ENCODE measurements around the gene SGCB. TPM values are rescaled to one million over a fixed set of nuclear protein-coding genes. Genes with fewer than 3 reads are reported as not detected.

SGCB gene
- total RNA-seq, 1 donor from 2014 or later: 8.0 TPM

DNA sequence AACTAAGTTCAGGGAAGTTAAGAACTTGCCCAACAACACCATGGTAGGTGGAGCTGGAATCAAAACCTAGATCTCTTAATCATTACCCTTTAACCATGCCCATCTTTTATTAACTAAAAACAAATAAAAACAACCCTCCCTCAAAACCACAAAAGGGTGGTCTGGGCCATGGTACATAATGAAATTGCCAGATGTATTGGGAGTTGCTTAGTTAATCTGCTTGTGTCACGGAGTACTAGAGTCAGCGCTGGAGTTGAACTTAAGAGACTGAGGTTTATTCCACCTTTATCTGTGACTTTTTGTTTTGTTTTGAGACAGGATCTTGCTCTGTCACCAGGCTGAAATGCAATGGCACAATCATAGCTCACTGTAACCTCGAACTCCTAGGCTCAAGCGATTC lies 31.2 kb downstream of the SGCB start:
- TF ChIP-seq, protein P1, sequence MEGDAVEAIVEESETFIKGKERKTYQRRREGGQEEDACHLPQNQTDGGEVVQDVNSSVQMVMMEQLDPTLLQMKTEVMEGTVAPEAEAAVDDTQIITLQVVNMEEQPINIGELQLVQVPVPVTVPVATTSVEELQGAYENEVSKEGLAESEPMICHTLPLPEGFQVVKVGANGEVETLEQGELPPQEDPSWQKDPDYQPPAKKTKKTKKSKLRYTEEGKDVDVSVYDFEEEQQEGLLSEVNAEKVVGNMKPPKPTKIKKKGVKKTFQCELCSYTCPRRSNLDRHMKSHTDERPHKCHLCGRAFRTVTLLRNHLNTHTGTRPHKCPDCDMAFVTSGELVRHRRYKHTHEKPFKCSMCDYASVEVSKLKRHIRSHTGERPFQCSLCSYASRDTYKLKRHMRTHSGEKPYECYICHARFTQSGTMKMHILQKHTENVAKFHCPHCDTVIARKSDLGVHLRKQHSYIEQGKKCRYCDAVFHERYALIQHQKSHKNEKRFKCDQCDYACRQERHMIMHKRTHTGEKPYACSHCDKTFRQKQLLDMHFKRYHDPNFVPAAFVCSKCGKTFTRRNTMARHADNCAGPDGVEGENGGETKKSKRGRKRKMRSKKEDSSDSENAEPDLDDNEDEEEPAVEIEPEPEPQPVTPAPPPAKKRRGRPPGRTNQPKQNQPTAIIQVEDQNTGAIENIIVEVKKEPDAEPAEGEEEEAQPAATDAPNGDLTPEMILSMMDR (conservative IDR thresholded peaks at IDR 0.05; ENCODE audit: low read depth, low read length): no peak
- no peak overlapping the region for H3K4me3 ChIP-seq (ENCODE audit: low read depth, low read length)
- no peak for DNase-seq (ENCODE audit: low read depth)

DNA sequence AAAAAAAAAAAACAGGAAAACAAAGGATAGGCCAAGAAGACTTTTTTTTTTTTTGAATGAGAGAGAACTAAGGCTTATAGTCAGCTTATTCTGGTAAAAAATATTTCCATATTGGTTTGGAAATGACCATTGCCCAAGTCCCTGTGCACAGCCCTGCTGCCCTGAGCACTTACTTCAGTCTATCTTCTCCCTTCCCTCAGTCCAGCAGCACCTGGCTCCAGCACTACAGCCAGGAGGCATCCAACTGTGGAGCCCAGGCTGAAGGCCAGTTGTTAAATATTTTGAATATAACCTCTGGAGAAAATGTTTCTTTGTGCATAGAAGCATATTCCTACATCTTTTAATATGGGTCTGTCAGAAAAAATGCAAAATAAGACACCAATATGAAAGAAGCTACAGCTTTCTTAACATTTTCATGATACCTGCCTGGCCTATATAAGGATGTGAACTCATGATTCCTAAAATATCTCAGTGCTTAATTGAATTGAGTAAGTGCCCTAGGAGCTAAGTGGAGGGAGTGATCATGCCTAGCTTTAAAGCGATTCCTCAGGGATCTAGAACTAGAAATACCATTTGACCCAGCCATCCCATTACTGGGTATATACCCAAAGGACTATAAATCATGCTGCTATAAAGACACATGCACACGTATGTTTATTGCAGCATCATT lies 32.4 kb downstream of the SGCB start:
- no peak for DNase-seq (ENCODE audit: low read depth)
- TF ChIP-seq, protein P1 (conservative IDR thresholded peaks at IDR 0.05; ENCODE audit: low read depth, low read length): no peak
- H3K4me3 ChIP-seq (ENCODE audit: low read depth, low read length): no peak overlapping the region

DNA sequence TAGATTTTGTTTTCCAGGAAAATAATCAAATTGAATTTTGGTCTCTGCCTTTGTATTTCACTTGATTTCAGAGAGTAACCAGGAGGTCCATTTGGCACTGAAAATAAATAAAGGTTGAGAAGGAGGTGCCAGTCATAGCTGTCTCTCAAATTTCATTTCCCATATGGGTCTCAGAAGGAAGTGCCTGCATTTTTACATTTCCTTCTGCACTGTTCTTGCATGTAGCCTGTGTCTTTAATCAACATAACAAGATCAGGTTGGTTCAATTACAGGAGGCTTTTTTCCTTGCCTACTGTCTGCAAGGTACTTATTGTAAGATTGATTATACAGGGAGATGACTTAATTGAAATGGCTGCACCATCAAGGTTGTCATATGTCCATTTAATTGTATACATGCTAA lies 33.7 kb downstream of the SGCB start:
- TF ChIP-seq, protein P1 (conservative IDR thresholded peaks at IDR 0.05; ENCODE audit: low read depth, low read length): no peak
- DNase-seq (ENCODE audit: low read depth): no peak

DNA sequence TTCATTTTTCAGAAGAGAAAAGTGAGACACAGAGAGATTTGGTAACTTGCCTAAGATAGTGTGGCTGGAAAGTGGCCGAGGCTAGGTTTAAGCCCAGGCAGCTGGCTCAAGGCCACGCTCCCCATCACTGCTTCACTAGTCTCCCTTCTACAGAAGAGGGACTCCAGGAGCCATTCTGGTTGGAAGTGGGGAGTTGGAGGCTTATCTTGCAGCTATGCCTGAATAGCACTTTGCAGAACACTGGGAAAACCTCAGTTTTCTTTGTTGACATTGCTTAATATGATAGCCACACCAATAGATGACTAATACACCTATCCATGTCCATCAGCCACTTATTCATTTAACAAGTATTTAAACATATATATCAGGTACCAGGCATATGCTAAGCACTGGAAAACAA lies 36.5 kb downstream of the SGCB start:
- no peak overlapping the region for H3K4me3 ChIP-seq (ENCODE audit: low read depth, low read length)
- TF ChIP-seq, protein P1 (conservative IDR thresholded peaks at IDR 0.05; ENCODE audit: low read depth, low read length): no peak
- no peak for DNase-seq (ENCODE audit: low read depth)

More for the DNA sequence above, 33.7 kb downstream of the SGCB start:
- no peak overlapping the region for H3K4me3 ChIP-seq (ENCODE audit: low read depth, low read length)

DNA sequence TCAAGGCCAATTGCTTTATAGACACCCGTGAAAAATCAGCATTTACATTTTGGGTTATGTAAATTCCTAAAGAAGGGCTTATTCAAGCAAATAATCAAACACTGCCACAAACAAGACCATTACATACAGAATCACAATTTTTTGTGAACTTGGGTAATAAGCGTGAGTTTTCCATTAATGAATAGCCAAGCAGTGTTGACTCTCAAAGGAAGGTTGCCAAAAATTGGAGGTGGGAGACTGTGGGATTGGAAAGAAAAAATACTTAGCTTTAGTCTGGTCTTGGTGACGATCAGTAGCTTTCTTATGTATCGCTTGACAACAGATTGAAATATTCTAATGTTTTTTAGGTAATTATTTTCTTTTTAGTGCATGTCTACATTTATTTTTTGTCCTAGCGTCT lies 38.8 kb downstream of the SGCB start:
- TF ChIP-seq, protein P1 (conservative IDR thresholded peaks at IDR 0.05; ENCODE audit: low read depth, low read length): no peak
- no peak for DNase-seq (ENCODE audit: low read depth)
- no peak overlapping the region for H3K4me3 ChIP-seq (ENCODE audit: low read depth, low read length)

DNA sequence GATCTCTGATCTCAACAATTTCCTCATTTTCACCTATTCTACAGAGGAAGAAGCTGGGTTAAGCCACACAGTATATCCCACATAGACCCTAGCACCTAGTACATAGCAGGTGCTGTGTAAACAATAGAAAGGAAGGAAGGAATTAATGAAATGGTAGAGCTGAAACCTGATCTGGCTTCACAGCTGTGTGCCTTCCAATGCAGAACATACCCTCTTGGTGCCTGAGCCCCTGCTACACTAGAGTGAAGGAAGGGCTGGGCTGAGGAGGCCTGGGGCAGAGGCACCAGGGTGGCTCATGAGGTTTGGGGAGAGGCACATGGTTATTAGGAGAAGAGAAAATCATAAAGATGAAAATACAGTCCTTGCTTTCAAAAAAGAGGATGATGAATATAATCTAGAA lies 39.3 kb downstream of the SGCB start:
- TF ChIP-seq, protein P1 (conservative IDR thresholded peaks at IDR 0.05; ENCODE audit: low read depth, low read length): no peak
- H3K4me3 ChIP-seq (ENCODE audit: low read depth, low read length): no peak overlapping the region

DNA sequence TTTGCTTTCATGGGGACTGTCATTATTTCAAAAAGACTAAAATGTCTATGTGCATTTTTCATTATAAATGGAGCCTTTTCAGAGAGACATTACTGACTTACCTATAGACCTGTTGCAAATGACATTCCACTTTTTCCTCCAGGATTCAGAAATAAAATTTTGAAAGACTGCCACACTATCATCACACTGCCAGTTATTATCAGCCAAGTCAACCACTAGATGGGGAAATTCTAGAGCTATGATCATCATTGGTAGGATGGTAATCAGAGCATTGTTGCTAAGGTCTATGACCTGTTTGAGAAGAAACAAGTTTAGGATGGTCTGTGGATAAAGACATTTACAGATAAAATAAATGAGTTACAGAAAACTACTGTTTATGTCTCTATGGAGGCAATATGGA lies 40.5 kb downstream of the SGCB start:
- TF ChIP-seq, protein P1 (conservative IDR thresholded peaks at IDR 0.05; ENCODE audit: low read depth, low read length): peak; percentile 28
- DNase-seq (ENCODE audit: low read depth): no peak
- H3K4me3 ChIP-seq (ENCODE audit: low read depth, low read length): no peak overlapping the region

More for the DNA sequence above, 39.3 kb downstream of the SGCB start:
- DNase-seq (ENCODE audit: low read depth): no peak

All from epithelial cell of proximal tubule (primary cell).